IMR-90 (cell line): ENCODE results near the gene BMP3. TPM values are rescaled to one million over a fixed set of nuclear protein-coding genes. Genes with fewer than 3 reads are reported as not detected.

Source experiments
- ATAC-seq: fragments of 200-7000 bp; cut with Tn5 transposase; 2 replicates; pipeline ENCODE4 v1.9.1; 2020; ENCODE audit warnings: low read depth, mild to moderate bottlenecking, moderate library complexity
- BruUV-seq: library from RNA; stranded (reverse); fragments of 400-500 nt; replicated peaks from 2 replicates; lab custom pipeline; 2021; lab: Mats Ljungman, UMichigan
- CTCF ChIA-PET: fragments of 300-600 bp; formaldehyde crosslinking; extraction: SDS; loops from one replicate; lab custom pipeline; 2021; ENCODE audit warnings: antibody characterized with exemption; lab: Yijun Ruan, JAX
- POLR2A ChIA-PET: fragments of 300-600 bp; sonication (Branson Sonifier 250); formaldehyde crosslinking; loops from one replicate; lab custom pipeline; 2022; ENCODE audit warnings: antibody characterized with exemption; ENCODE audit not compliant: unreplicated experiment; lab: Charles Lee
- DNase-seq: peaks from one replicate; pipeline ENCODE4 v3.0.0; 2013
- H2AFZ ChIP-seq: replicated peaks from 2 replicates; pipeline ENCODE3; 2013; ENCODE audit warnings: low read length, mild to moderate bottlenecking; ENCODE audit not compliant: poor library complexity
- H2AK5ac ChIP-seq: 2 replicates; pipeline ENCODE4 v1.6.1; 2013; ENCODE audit warnings: low read depth, low read length, inconsistent platforms
- H2AK9ac ChIP-seq: replicated peaks from 2 replicates; pipeline ENCODE3; 2013; ENCODE audit warnings: mild to moderate bottlenecking, low read depth, low read length, moderate library complexity; ENCODE audit not compliant: poor library complexity
- H2BK120ac ChIP-seq: 2 replicates; pipeline ENCODE4 v1.6.1; 2013; ENCODE audit warnings: low read depth, low read length, inconsistent platforms
- H2BK15ac ChIP-seq: 3 replicates; pipeline ENCODE4 v1.6.1; 2013; ENCODE audit warnings: low read depth, low read length, inconsistent platforms
- H2BK20ac ChIP-seq: 2 replicates; pipeline ENCODE4 v1.6.1; 2013; ENCODE audit warnings: low read depth, mild to moderate bottlenecking, inconsistent platforms, low read length, moderate library complexity
- H2BK5ac ChIP-seq: 2 replicates; pipeline ENCODE4 v1.6.1; 2013; ENCODE audit warnings: mild to moderate bottlenecking, low read depth, low read length, inconsistent platforms; ENCODE audit not compliant: poor library complexity, severe bottlenecking
- H3K14ac ChIP-seq: replicated peaks from 2 replicates; pipeline ENCODE4 v1.6.1; 2013; ENCODE audit warnings: low read depth, low read length, inconsistent platforms
- H3K18ac ChIP-seq: 2 replicates; pipeline ENCODE4 v1.6.1; 2013; ENCODE audit warnings: low read depth, low read length, control low read depth
- H3K23ac ChIP-seq: 2 replicates; pipeline ENCODE4 v1.6.1; 2013; ENCODE audit warnings: low read depth, low read length, inconsistent platforms
- H3K27ac ChIP-seq: 2 replicates; pipeline ENCODE4 v1.5.1; 2013; ENCODE audit warnings: mild to moderate bottlenecking, control low read depth, low read length; ENCODE audit not compliant: insufficient read depth
- H3K27me3 ChIP-seq: 2 replicates; pipeline ENCODE4 v1.6.1; 2013; ENCODE audit warnings: low read length; ENCODE audit not compliant: control insufficient read depth, insufficient read depth
- H3K36me3 ChIP-seq: 2 replicates; pipeline ENCODE4 v1.6.1; 2013; ENCODE audit warnings: low read length, mixed read lengths; ENCODE audit not compliant: control insufficient read depth, insufficient read depth
- H3K4ac ChIP-seq: 2 replicates; pipeline ENCODE4 v1.6.1; 2013; ENCODE audit warnings: low read depth, low read length, inconsistent platforms
- H3K4me1 ChIP-seq: 2 replicates; pipeline ENCODE4 v1.6.1; 2013; ENCODE audit warnings: low read length, mixed read lengths; ENCODE audit not compliant: control insufficient read depth, insufficient read depth
- H3K4me2 ChIP-seq: 2 replicates; pipeline ENCODE4 v1.6.1; 2013; ENCODE audit warnings: low read depth, mild to moderate bottlenecking, control low read depth, low read length, moderate library complexity
- H3K4me3 ChIP-seq: 2 replicates; pipeline ENCODE4 v1.5.1; 2013; ENCODE audit warnings: low read depth, mild to moderate bottlenecking, control low read depth, low read length, moderate library complexity; ENCODE audit not compliant: insufficient read depth
- H3K56ac ChIP-seq: 2 replicates; pipeline ENCODE4 v1.6.1; 2013; ENCODE audit warnings: low read length, inconsistent platforms; ENCODE audit not compliant: insufficient read depth; ENCODE audit errors: extremely low read depth
- H3K79me1 ChIP-seq, 2 experiments: 2 replicates each; pipeline ENCODE4 v1.6.1; 2013; ENCODE audit warnings: low read length in 2 of 2, inconsistent platforms in 1 of 2, low read depth in 1 of 2
- H3K9ac ChIP-seq: 2 replicates; pipeline ENCODE4 v1.6.1; 2013; ENCODE audit warnings: low read depth, low read length, control low read depth
- H3K9me1 ChIP-seq: 2 replicates; pipeline ENCODE4 v1.6.1; 2013; ENCODE audit warnings: low read length, inconsistent platforms; ENCODE audit not compliant: insufficient read depth
- H3K9me3 ChIP-seq: 2 replicates; pipeline ENCODE4 v1.6.1; 2013; ENCODE audit warnings: low read length; ENCODE audit not compliant: control insufficient read depth, insufficient read depth
- H4K20me1 ChIP-seq: 2 replicates; pipeline ENCODE4 v1.6.1; 2013; ENCODE audit warnings: low read length, inconsistent platforms; ENCODE audit not compliant: insufficient read depth
- H4K5ac ChIP-seq: 2 replicates; pipeline ENCODE4 v1.6.1; 2013; ENCODE audit warnings: mild to moderate bottlenecking, low read depth, low read length, control low read depth
- H4K8ac ChIP-seq, 2 experiments: 2 replicates each; pipeline ENCODE4 v1.6.1; 2013; ENCODE audit warnings: low read depth in 2 of 2, low read length in 2 of 2, control low read depth in 1 of 2, inconsistent platforms in 1 of 2
- H4K91ac ChIP-seq: 2 replicates; pipeline ENCODE4 v1.6.1; 2013; ENCODE audit warnings: low read depth, low read length, inconsistent platforms; ENCODE audit not compliant: insufficient read depth
- FOS ChIP-seq: fragments of 150-350 bp; IDR thresholded peaks from 2 replicates; pipeline ENCODE4 v1.6.1; 2016; ENCODE audit warnings: low read depth, low read length
- MAFK ChIP-seq: IDR thresholded peaks from 2 replicates; pipeline ENCODE4 v1.6.1; 2012; ENCODE audit warnings: low read depth, low read length, improper control_type of control experiment
- WGBS, 2 experiments: methylation state at CpG; one replicate each; pipeline versions ENCODE4 v1.1.5 to v1.1.7; 2013; ENCODE audit warnings: missing lambda C conversion rate in 2 of 2; ENCODE audit not compliant: insufficient read length in 1 of 2; ENCODE audit errors: extremely low coverage in 2 of 2; 5-methylcytosine and 5-hydroxymethylcytosine counted together
- dilution Hi-C: fragments of 300-500 bp; cut with HindIII; formaldehyde crosslinking; loops from one replicate; pipeline ENCODE4 v1.14.3; 2018; ENCODE audit warnings: low sequenced_read_pairs; ENCODE audit not compliant: unreplicated experiment
- in situ Hi-C: fragments of 300-500 bp; cut with MboI; formaldehyde crosslinking; loops from 3 replicates; pipeline ENCODE4 v1.14.3; 2019; ENCODE audit warnings: low sequenced_read_pairs, inconsistent platforms, mixed read lengths
- intact Hi-C: fragments of 100-400 bp; cut with micrococcal nuclease; formaldehyde crosslinking; loops from 2 replicates; pipeline ENCODE4 v1.10.0; 2022
- polyA plus RNA-seq, 3 experiments: library from polyadenylated mRNA; depleted of rRNA; stranded (reverse); fragments of >200 nt; gene quantifications; 2 replicates each; pipeline ENCODE4 v1.2.3, GENCODE V29; 2012; ENCODE audit warnings: low replicate concordance in 1 of 3
- total RNA-seq: library from RNA; depleted of rRNA; stranded (reverse); fragments of >200 nt; gene quantifications from 2 replicates; pipeline ENCODE4 v1.2.3, GENCODE V29; 2012

Gene BMP3
- total and polyA plus RNA-seq, 2 of the 4 experiments (the other 2 are of a cell fraction), result under 0.01 to 0.10 TPM

DNA sequence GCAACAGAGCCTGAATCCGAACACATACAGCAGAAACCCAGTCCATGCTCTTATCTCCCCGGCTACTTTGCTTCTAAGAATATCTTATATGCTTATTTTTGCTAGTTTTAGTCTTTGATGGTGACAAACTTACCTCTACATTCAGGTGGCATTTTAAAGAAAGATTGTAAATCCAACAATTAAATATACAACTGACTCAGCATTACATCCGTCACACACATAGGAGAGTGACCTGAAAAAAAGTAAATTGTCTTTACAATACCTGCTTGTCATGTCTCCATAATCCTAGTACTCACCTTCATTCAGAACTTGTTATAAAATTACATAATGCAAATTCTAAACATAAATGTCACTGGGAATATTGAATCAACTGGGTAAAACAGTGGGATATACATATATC, 30.6 kb upstream of the BMP3 start:
- CTCF ChIA-PET, result no interaction called here
- in situ Hi-C loops, result no loop called here

More for the DNA sequence above, 30.6 kb upstream of the BMP3 start:
- Histone ChIP-seq H2AFZ (no peak overlapping the region), H3K36me3 (no peaks in the 10 kb centered on the region), H4K5ac (no peak overlapping the region), H2AK5ac (no peak overlapping the region), H3K9me1 (no peaks in the 10 kb centered on the region), H3K14ac (no peak overlapping the region), H2BK20ac (no peak overlapping the region), H2BK5ac (no peak overlapping the region), H4K91ac (no peak overlapping the region), H3K4me2 (no peak overlapping the region), H3K18ac (no peak overlapping the region), H2AK9ac (no peak overlapping the region), H3K27ac (no peak overlapping the region), H3K4ac (no peak overlapping the region), H4K20me1 (no peaks in the 10 kb centered on the region), H3K4me1 (no peaks in the 10 kb centered on the region), H3K4me3 (no peak overlapping the region), H3K27me3 (peaks cover 2% of the 10 kb centered on the region; the same call in 1 of the 2 replicates), H3K9me3 (no peaks in the 10 kb centered on the region), H3K9ac (no peak overlapping the region), H2BK15ac (no peak overlapping the region), H3K56ac (no peak overlapping the region), H3K79me1 (no peaks in the 10 kb centered on the region), H3K23ac (no peak overlapping the region), H2BK120ac (no peak overlapping the region), H4K8ac (no peak overlapping the region)
- no TSS peak for BruUV-seq
- no peak for TF ChIP-seq FOS
- peak; percentile 44 for TF ChIP-seq MAFK
- no CpG with 5 or more reads among the region's 3 CpGs for WGBS, 2 experiments
- dilution Hi-C loops (loop anchor here (25.0 kb wide), 1 partner anchor 638 kb away; no protein-coding TSS in a partner anchor), intact Hi-C loops (no loop called here)
- DNase-seq (no peak), ATAC-seq (no peak)
- POLR2A ChIA-PET, result no interaction called here
